Loucy (cell line): Measurements from ENCODE around the gene ALAS1.

ENCODE experiments used
- H2AFZ ChIP-seq: fragments of 200-600 bp; sonication (generic); 2 replicates; pipeline ENCODE4 v1.6.0; 2016; ENCODE audit warnings: antibody characterized with exemption, mild to moderate bottlenecking, low read length, moderate library complexity
- H3F3A ChIP-seq: fragments of 200-600 bp; 2 replicates; pipeline ENCODE4 v1.6.0; 2016; ENCODE audit warnings: antibody characterized with exemption, low read depth, mild to moderate bottlenecking
- H3K27me3 ChIP-seq: fragments of 200-600 bp; sonication (generic); 2 replicates; pipeline ENCODE4 v1.6.1; 2014; ENCODE audit warnings: low read length, mild to moderate bottlenecking; ENCODE audit not compliant: insufficient read depth, poor library complexity, severe bottlenecking
- H3K36me3 ChIP-seq: fragments of 200-600 bp; sonication (generic); 2 replicates; pipeline ENCODE4 v1.6.1; 2016; ENCODE audit warnings: low read length; ENCODE audit not compliant: insufficient read depth
- H3K4me1 ChIP-seq: fragments of 200-600 bp; sonication (generic); 2 replicates; pipeline ENCODE4 v1.5.1; 2014; ENCODE audit warnings: low read length, mild to moderate bottlenecking; ENCODE audit not compliant: insufficient read depth, poor library complexity, severe bottlenecking
- H3K4me2 ChIP-seq: fragments of 200-600 bp; sonication (generic); 2 replicates; pipeline ENCODE4 v1.6.0; 2014; ENCODE audit warnings: antibody characterized with exemption, low read length, low read depth, mild to moderate bottlenecking; ENCODE audit not compliant: poor library complexity, severe bottlenecking
- H3K4me3 ChIP-seq: fragments of 200-600 bp; sonication (generic); 2 replicates; pipeline ENCODE4 v1.5.1; 2014; ENCODE audit warnings: low read length, mild to moderate bottlenecking, mixed read lengths; ENCODE audit not compliant: poor library complexity, severe bottlenecking
- H3K79me2 ChIP-seq: fragments of 200-600 bp; sonication (generic); 2 replicates; pipeline ENCODE4 v1.6.1; 2014; ENCODE audit warnings: low read length; ENCODE audit not compliant: insufficient read depth
- H3K9ac ChIP-seq: fragments of 200-600 bp; sonication (generic); 2 replicates; pipeline ENCODE4 v1.6.0; 2014; ENCODE audit warnings: mild to moderate bottlenecking, low read depth, low read length, moderate library complexity; ENCODE audit not compliant: poor library complexity, severe bottlenecking
- H3K9me2 ChIP-seq: fragments of 200-600 bp; sonication (generic); replicated peaks from 2 replicates; pipeline ENCODE4 v1.6.1; 2016; ENCODE audit warnings: low read depth, low read length, mixed read lengths
- H3K9me3 ChIP-seq: fragments of 200-600 bp; sonication (generic); 2 replicates; pipeline ENCODE4 v1.6.1; 2014; ENCODE audit warnings: mild to moderate bottlenecking, antibody characterized with exemption, low read length, low read depth; ENCODE audit not compliant: insufficient read depth
- H4K20me1 ChIP-seq: fragments of 200-600 bp; sonication (generic); 2 replicates; pipeline ENCODE4 v1.6.0; 2014; ENCODE audit warnings: antibody characterized with exemption, low read length, mild to moderate bottlenecking; ENCODE audit not compliant: insufficient read depth, poor library complexity, severe bottlenecking
- EZH2phosphoT487 ChIP-seq: fragments of 200-600 bp; IDR thresholded peaks from 2 replicates; pipeline ENCODE4 v1.6.1; 2018; ENCODE audit warnings: antibody characterized with exemption, mild to moderate bottlenecking, moderate library complexity, borderline replicate concordance
- TF ChIP-seq, protein P1 (sequence below): fragments of 200-600 bp; sonication (generic); conservative IDR thresholded peaks from 2 replicates; pipeline ENCODE4 v1.5.1; 2014; ENCODE audit warnings: mild to moderate bottlenecking, antibody characterized with exemption, low read length

The ALAS1 gene

DNA sequence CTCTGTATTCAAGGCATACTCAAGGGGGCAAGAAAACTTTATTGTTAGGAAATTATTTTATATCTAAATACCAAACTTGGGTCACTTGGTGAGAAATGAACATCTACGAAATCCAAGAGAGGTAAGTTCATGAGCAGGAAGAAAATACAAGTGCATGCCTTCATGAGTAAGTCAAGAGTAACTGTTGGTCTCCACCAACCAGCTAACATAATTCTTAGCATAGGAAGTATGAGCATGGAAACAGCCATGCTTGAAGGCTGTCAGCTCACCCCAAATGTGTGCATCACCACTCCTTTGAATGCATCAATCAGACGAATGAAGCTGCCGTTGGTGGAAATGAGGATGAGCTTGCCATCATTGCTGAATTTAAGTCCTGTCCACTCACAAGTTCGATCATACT lies 61.5 kb downstream of the ALAS1 start:
- H3K4me2 ChIP-seq, result no peak overlapping the region
- peaks cover under 1% of the 10 kb centered on the region for H3K4me1 ChIP-seq
- no peaks in the 10 kb centered on the region for H3K9me2 ChIP-seq
- peaks cover 97% of the 10 kb centered on the region for H3K36me3 ChIP-seq
- H3K9me3 ChIP-seq, result no peaks in the 10 kb centered on the region
- H3K27me3 ChIP-seq, result no peaks in the 10 kb centered on the region
- H3K9ac ChIP-seq, result no peak overlapping the region
- H2AFZ ChIP-seq, result no peak overlapping the region
- H4K20me1 ChIP-seq, result peaks cover 39% of the 10 kb centered on the region
- TF ChIP-seq, protein P1, sequence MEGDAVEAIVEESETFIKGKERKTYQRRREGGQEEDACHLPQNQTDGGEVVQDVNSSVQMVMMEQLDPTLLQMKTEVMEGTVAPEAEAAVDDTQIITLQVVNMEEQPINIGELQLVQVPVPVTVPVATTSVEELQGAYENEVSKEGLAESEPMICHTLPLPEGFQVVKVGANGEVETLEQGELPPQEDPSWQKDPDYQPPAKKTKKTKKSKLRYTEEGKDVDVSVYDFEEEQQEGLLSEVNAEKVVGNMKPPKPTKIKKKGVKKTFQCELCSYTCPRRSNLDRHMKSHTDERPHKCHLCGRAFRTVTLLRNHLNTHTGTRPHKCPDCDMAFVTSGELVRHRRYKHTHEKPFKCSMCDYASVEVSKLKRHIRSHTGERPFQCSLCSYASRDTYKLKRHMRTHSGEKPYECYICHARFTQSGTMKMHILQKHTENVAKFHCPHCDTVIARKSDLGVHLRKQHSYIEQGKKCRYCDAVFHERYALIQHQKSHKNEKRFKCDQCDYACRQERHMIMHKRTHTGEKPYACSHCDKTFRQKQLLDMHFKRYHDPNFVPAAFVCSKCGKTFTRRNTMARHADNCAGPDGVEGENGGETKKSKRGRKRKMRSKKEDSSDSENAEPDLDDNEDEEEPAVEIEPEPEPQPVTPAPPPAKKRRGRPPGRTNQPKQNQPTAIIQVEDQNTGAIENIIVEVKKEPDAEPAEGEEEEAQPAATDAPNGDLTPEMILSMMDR, result no peak
- TF ChIP-seq EZH2phosphoT487, result no peak
- no peaks in the 10 kb centered on the region for H3F3A ChIP-seq
- peaks cover 54% of the 10 kb centered on the region for H3K79me2 ChIP-seq
- no peak overlapping the region for H3K4me3 ChIP-seq

DNA sequence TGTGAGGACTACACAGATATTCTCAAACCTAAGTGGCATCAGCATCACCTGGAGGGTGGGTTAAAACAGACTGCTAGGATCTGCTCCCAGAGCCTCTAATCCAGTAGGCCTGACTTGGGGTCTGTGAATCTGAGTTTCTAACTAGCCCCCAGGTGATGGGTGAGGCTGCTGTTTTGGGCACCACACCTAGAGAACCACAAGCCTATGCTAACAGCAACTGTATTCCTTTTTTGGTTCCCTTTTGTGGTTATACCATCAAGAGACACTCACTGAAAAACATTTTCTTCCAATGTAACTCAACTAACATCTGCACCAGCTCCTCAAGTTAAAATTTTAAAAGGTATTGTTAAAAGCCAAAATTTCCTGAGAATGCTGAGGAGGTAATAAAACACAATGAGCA lies 64.5 kb downstream of the ALAS1 start:
- H3K4me1 ChIP-seq, result no peaks in the 10 kb centered on the region
- H3K4me2 ChIP-seq, result no peak overlapping the region
- H3K9me2 ChIP-seq, result no peaks in the 10 kb centered on the region
- no peaks in the 10 kb centered on the region for H3K9me3 ChIP-seq
- H2AFZ ChIP-seq, result no peak overlapping the region
- no peaks in the 10 kb centered on the region for H3K27me3 ChIP-seq
- 0 out of 2 replicates have a peak, but pooled peaks cover 4% of the 10 kb centered on the region for H3F3A ChIP-seq
- H4K20me1 ChIP-seq, result peaks cover 59% of the 10 kb centered on the region
- H3K79me2 ChIP-seq, result peaks cover 77% of the 10 kb centered on the region
- no peak overlapping the region for H3K9ac ChIP-seq
- no peak for TF ChIP-seq EZH2phosphoT487
- TF ChIP-seq, protein P1, result no peak
- H3K36me3 ChIP-seq, result peaks cover 98% of the 10 kb centered on the region
- H3K4me3 ChIP-seq, result no peak overlapping the region
